Trophoblast cell (in vitro differentiated cells and primary cell): ENCODE results near the gene KANSL1.

ENCODE experiments used
- DNase-seq, 2 donors: peaks; one replicate each; pipeline ENCODE4 v3.0.0-alpha.2; 2016
- H2AFZ ChIP-seq: 2 replicates; pipeline ENCODE4 v1.6.1; 2013; ENCODE audit warnings: low read length, moderate library complexity, mild to moderate bottlenecking; ENCODE audit not compliant: insufficient read depth, poor library complexity
- H2AK5ac ChIP-seq: 2 replicates; pipeline ENCODE4 v1.6.1; 2013; ENCODE audit warnings: mild to moderate bottlenecking, low read length
- H2BK120ac ChIP-seq: 2 replicates; pipeline ENCODE4 v1.6.1; 2013; ENCODE audit warnings: low read length, mild to moderate bottlenecking, moderate library complexity; ENCODE audit not compliant: insufficient read depth, poor library complexity
- H2BK12ac ChIP-seq: 2 replicates; pipeline ENCODE4 v1.6.1; 2013; ENCODE audit warnings: mild to moderate bottlenecking, low read length, moderate library complexity
- H2BK5ac ChIP-seq: 2 replicates; pipeline ENCODE4 v1.6.1; 2013; ENCODE audit warnings: low read length, low read depth, moderate library complexity, mild to moderate bottlenecking; ENCODE audit not compliant: poor library complexity
- H3K14ac ChIP-seq: 2 replicates; pipeline ENCODE4 v1.6.1; 2013; ENCODE audit warnings: mild to moderate bottlenecking, low read length
- H3K18ac ChIP-seq: 2 replicates; pipeline ENCODE4 v1.6.1; 2013; ENCODE audit warnings: mild to moderate bottlenecking, low read length
- H3K23ac ChIP-seq: 2 replicates; pipeline ENCODE4 v1.6.1; 2013; ENCODE audit warnings: low read length
- H3K27ac ChIP-seq: 2 replicates; pipeline ENCODE4 v1.5.1; 2013; ENCODE audit warnings: low read depth, mild to moderate bottlenecking, inconsistent platforms, low read length, moderate library complexity
- H3K27me3 ChIP-seq: 2 replicates; pipeline ENCODE4 v1.6.1; 2013; ENCODE audit warnings: inconsistent platforms, mild to moderate bottlenecking, low read length, moderate library complexity; ENCODE audit not compliant: insufficient read depth
- H3K36me3 ChIP-seq, 2 experiments: 1 replicate in 1 of 2; 2 replicates in 1 of 2; pipeline ENCODE4 v1.6.1; 2013; ENCODE audit warnings: low read length in 2 of 2, mild to moderate bottlenecking in 2 of 2, moderate library complexity in 1 of 2; ENCODE audit not compliant: insufficient read depth in 2 of 2, control insufficient read depth in 1 of 2
- H3K4ac ChIP-seq: 2 replicates; pipeline ENCODE4 v1.6.1; 2013; ENCODE audit warnings: low read depth, mild to moderate bottlenecking, low read length, moderate library complexity
- H3K4me1 ChIP-seq, 2 experiments: 1 replicate in 1 of 2; 2 replicates in 1 of 2; pipeline ENCODE4 v1.6.1; 2013; ENCODE audit warnings: low read length in 2 of 2, mild to moderate bottlenecking in 2 of 2, moderate library complexity in 1 of 2; ENCODE audit not compliant: insufficient read depth in 2 of 2, control insufficient read depth in 1 of 2
- H3K4me2 ChIP-seq: 2 replicates; pipeline ENCODE4 v1.6.1; 2013; ENCODE audit warnings: inconsistent platforms, mild to moderate bottlenecking, low read length, moderate library complexity
- H3K4me3 ChIP-seq: 2 replicates; pipeline ENCODE4 v1.5.1; 2013; ENCODE audit warnings: mild to moderate bottlenecking, low read depth, low read length, inconsistent platforms
- H3K79me1 ChIP-seq: one replicate; pipeline ENCODE4 v1.6.1; 2013; ENCODE audit warnings: low read length
- H3K79me2 ChIP-seq: 2 replicates; pipeline ENCODE4 v1.6.1; 2013; ENCODE audit warnings: low read length, mild to moderate bottlenecking; ENCODE audit not compliant: control insufficient read depth, insufficient read depth, poor library complexity
- H3K9ac ChIP-seq: 2 replicates; pipeline ENCODE4 v1.6.1; 2013; ENCODE audit warnings: mild to moderate bottlenecking, low read length
- H3K9me3 ChIP-seq: 2 replicates; pipeline ENCODE4 v1.6.1; 2013; ENCODE audit warnings: low read depth, mild to moderate bottlenecking, control low read depth, inconsistent platforms, low read length; ENCODE audit not compliant: insufficient read depth
- H4K12ac ChIP-seq: 2 replicates; pipeline ENCODE4 v1.6.1; 2013; ENCODE audit warnings: low read depth, mild to moderate bottlenecking, low read length, moderate library complexity
- H4K8ac ChIP-seq: 2 replicates; pipeline ENCODE4 v1.6.1; 2013; ENCODE audit warnings: low read depth, mild to moderate bottlenecking, low read length, moderate library complexity
- H4K91ac ChIP-seq: one replicate; pipeline ENCODE4 v1.6.1; 2013; ENCODE audit warnings: low read depth, mild to moderate bottlenecking, low read length, moderate library complexity
- WGBS: extraction: QIAGEN DNeasy Blood & Tissue Kit; methylation state at CpG from one replicate; pipeline ENCODE4 v1.1.7; 2013; ENCODE audit warnings: missing lambda C conversion rate; ENCODE audit not compliant: insufficient read length, insufficient coverage; ENCODE audit errors: extremely low coverage; 5-methylcytosine and 5-hydroxymethylcytosine counted together

The KANSL1 gene

DNA sequence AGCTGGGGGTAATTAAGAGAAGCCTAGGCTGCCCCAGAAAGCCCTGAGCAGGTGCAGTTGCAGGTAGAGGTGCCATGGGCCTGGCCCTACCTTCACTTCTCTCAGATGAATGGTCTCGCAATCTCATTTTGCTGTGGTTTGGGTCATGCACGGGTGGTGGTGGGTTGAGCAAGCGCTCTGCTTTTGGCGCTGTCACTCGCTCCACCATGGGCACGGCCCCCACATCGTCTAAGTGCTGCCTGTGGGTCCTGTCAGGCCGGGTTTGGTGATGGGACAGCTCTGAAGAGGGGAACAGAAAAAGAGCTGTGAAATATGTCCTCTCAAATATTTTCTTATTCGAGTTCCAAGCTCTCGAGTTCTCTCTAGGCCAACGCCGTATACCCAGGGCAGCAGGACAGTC lies 154.3 kb downstream of the KANSL1 start:
- H3K27ac ChIP-seq = no peak overlapping the region
- no peaks in the 10 kb centered on the region for H3K4me1 ChIP-seq
- no peak overlapping the region for H3K18ac ChIP-seq
- H2AFZ ChIP-seq = no peak overlapping the region
- no peak overlapping the region for H3K4me3 ChIP-seq
- H4K8ac ChIP-seq = no peak overlapping the region
- H3K23ac ChIP-seq = no peak overlapping the region
- H3K79me1 ChIP-seq = no peaks in the 10 kb centered on the region
- H2BK120ac ChIP-seq = no peak overlapping the region
- no peak overlapping the region for H3K4me2 ChIP-seq
- H3K14ac ChIP-seq = no peak overlapping the region
- peaks cover 20 to 47% of the 10 kb centered on the region in 2 experiments for H3K36me3 ChIP-seq
- H3K4ac ChIP-seq = no peak overlapping the region
- no peak overlapping the region for H2BK12ac ChIP-seq
- H2AK5ac ChIP-seq = no peak overlapping the region
- DNase-seq = no peak
- no peaks in the 10 kb centered on the region for H3K27me3 ChIP-seq
- H4K91ac ChIP-seq = no peak overlapping the region
- no CpG with 5 or more reads among the region's 12 CpGs for WGBS
- no peak overlapping the region for H4K12ac ChIP-seq
- H3K9ac ChIP-seq = no peak overlapping the region
- no peaks in the 10 kb centered on the region for H3K79me2 ChIP-seq
- no peaks in the 10 kb centered on the region for H3K9me3 ChIP-seq
- no peak overlapping the region for H2BK5ac ChIP-seq

DNA sequence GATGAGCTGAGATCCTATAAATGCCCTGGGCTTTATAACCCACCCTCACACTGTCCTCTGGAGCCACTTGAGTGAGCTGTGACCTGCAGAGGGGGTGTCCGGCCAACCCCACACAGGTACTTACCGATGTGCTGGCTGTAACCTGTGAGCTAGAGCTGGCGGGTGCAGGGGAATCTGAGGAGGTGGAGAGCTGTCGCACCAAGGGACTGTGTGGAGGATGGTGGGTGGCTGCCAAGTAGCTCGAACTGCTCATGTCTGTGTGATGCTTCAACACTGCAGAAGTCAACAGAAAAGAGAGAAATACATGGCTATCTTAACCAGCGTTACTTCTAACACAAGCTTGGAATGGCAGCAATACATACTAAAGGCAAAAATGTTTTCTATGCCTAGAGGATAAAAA lies 154.8 kb downstream of the KANSL1 start:
- no peak overlapping the region for H3K23ac ChIP-seq
- H3K79me1 ChIP-seq = no peaks in the 10 kb centered on the region
- no peak overlapping the region for H3K14ac ChIP-seq
- no peak overlapping the region for H3K18ac ChIP-seq
- no peak overlapping the region for H4K8ac ChIP-seq
- no peaks in the 10 kb centered on the region for H3K27me3 ChIP-seq
- H3K36me3 ChIP-seq = peaks cover 22 to 52% of the 10 kb centered on the region in 2 experiments
- WGBS = no CpG with 5 or more reads among the region's 6 CpGs
- H4K91ac ChIP-seq = no peak overlapping the region
- H3K9ac ChIP-seq = no peak overlapping the region
- no peak overlapping the region for H3K4me3 ChIP-seq
- no peak overlapping the region for H2BK12ac ChIP-seq
- H3K4me2 ChIP-seq = no peak overlapping the region
- no peaks in the 10 kb centered on the region for H3K9me3 ChIP-seq
- no peaks in the 10 kb centered on the region for H3K79me2 ChIP-seq
- no peak overlapping the region for H3K4ac ChIP-seq
- no peak overlapping the region for H4K12ac ChIP-seq
- no peak overlapping the region for H3K27ac ChIP-seq
- no peak overlapping the region for H2BK120ac ChIP-seq
- no peak overlapping the region for H2AK5ac ChIP-seq
- no peak overlapping the region for H2BK5ac ChIP-seq
- DNase-seq = no peak
- no peaks in the 10 kb centered on the region for H3K4me1 ChIP-seq
- no peak overlapping the region for H2AFZ ChIP-seq

DNA sequence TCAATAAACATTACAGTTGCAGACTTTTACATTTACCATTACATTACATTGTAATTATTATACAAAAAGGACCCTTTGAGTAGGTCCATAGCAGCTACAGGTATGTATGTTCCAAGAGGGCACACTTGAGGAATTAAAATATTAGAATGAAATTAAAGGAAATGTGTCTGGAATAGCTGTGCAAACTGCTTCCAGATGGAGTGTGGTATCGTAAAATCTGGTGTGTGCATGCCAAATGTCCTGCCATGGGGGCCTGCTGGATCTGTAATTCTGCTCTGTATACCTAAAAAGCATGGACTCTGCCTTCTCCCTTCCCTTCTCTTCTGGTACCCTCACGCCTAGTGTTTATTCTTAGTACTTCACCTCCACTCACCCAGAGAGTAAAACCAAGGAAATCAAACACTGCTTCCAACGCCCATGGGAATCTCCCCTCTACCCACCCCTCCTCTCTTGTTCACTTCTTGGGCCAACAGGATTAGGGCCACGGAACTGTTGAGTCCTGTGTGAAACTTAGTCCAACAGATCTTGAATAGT lies 155.4 kb downstream of the KANSL1 start:
- Histone ChIP-seq H2AFZ (no peak overlapping the region), H3K9ac (no peak overlapping the region), H3K36me3 (peaks cover 28 to 56% of the 10 kb centered on the region in 2 experiments), H3K79me1 (no peaks in the 10 kb centered on the region), H3K14ac (no peak overlapping the region), H3K9me3 (no peaks in the 10 kb centered on the region), H3K27ac (no peak overlapping the region), H4K91ac (no peak overlapping the region), H4K8ac (no peak overlapping the region), H2BK120ac (no peak overlapping the region), H4K12ac (no peak overlapping the region), H2BK12ac (no peak overlapping the region), H3K79me2 (no peaks in the 10 kb centered on the region), H3K4me1 (no peaks in the 10 kb centered on the region), H3K4ac (no peak overlapping the region), H2BK5ac (no peak overlapping the region), H3K27me3 (no peaks in the 10 kb centered on the region), H3K4me3 (no peak overlapping the region), H3K18ac (no peak overlapping the region), H3K23ac (no peak overlapping the region), H2AK5ac (no peak overlapping the region), H3K4me2 (no peak overlapping the region)
- DNase-seq = no peak
- WGBS = no CpG with 5 or more reads among the region's 4 CpGs

DNA sequence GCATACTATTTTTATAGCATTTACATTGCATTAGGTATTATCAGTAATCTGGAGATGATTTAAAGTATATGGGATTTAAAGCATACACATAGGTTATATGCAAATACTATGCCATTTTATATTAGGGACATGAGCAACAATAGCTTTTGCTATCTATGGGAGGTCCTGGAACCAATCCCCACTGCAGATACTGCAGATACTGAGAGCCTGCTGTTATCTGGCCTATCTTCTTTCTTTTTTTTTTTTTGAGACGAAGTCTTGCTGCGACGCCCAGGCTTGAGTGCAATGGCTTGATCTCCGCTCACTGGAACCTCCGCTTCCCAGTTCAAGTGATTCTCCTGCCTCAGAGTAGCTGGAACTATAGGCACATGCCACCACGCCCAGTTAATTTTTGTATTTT lies 156.7 kb downstream of the KANSL1 start:
- H4K12ac ChIP-seq = no peak overlapping the region
- no peak overlapping the region for H3K4me2 ChIP-seq
- H3K9ac ChIP-seq = no peak overlapping the region
- DNase-seq = no peak
- no peaks in the 10 kb centered on the region for H3K79me1 ChIP-seq
- no peaks in the 10 kb centered on the region for H3K9me3 ChIP-seq
- no peak overlapping the region for H3K4me3 ChIP-seq
- no peak overlapping the region for H2BK5ac ChIP-seq
- WGBS = no CpG with 5 or more reads among the region's 6 CpGs
- H3K4me1 ChIP-seq = no peaks in the 10 kb centered on the region
- H3K18ac ChIP-seq = no peak overlapping the region
- H2BK120ac ChIP-seq = no peak overlapping the region
- H3K14ac ChIP-seq = no peak overlapping the region
- no peak overlapping the region for H4K91ac ChIP-seq
- peaks cover 35 to 69% of the 10 kb centered on the region in 2 experiments for H3K36me3 ChIP-seq
- no peak overlapping the region for H3K23ac ChIP-seq
- no peak overlapping the region for H2BK12ac ChIP-seq
- H3K27me3 ChIP-seq = no peaks in the 10 kb centered on the region
- H2AFZ ChIP-seq = no peak overlapping the region
- no peak overlapping the region for H3K27ac ChIP-seq
- H2AK5ac ChIP-seq = no peak overlapping the region
- no peaks in the 10 kb centered on the region for H3K79me2 ChIP-seq
- H4K8ac ChIP-seq = no peak overlapping the region
- H3K4ac ChIP-seq = no peak overlapping the region
